NCI-H146 treated with DMSO at 0.1 percent for 48 hours (cell line): Measurements from ENCODE around the gene RAVER2.

ENCODE experiments used
- DNase-seq: peaks from one replicate; lab custom pipeline; 2025; ENCODE audit not compliant: unreplicated experiment; lab: John Stamatoyannopoulos, UW

Gene RAVER2

DNA sequence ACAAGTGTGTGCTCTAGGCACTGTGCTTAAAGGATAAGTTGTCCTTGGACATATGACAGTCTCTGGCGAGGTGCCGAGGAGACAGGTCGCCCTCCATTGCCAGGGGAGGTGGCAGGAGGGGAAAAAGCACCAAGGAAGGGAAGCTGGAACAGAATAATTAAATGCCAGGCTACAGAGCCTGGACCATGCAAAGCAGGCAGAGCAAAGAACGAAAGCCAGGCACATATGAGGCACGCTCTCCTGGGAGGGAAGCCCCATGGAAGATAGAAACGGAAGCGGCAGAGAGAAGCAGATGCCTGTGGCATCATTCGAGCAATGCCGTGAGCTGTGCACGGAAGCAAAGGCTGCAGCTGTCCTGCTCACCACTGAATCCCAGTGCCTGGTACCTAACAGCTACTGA, 130.2 kb downstream of the RAVER2 start:
- no peak for DNase-seq

DNA sequence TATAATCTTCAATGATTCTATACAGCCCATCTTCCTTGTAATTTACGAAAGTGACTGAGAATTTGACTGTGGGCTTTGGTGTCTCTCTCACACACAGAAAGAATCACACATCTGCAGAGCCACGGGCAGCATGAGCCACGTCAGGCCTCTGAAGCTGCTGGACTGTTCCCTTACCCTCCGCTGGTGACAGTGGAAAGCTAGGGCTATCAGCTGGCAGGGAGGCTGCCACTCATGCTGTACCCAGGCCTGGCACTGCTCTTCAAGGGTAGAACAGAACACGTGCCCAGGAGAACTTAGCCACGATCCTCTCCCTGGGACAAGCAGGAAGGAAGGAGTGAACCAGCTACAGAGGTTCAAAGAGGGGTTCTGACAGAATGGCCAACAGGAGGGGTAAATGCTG, 130.7 kb downstream of the RAVER2 start:
- no peak for DNase-seq

DNA sequence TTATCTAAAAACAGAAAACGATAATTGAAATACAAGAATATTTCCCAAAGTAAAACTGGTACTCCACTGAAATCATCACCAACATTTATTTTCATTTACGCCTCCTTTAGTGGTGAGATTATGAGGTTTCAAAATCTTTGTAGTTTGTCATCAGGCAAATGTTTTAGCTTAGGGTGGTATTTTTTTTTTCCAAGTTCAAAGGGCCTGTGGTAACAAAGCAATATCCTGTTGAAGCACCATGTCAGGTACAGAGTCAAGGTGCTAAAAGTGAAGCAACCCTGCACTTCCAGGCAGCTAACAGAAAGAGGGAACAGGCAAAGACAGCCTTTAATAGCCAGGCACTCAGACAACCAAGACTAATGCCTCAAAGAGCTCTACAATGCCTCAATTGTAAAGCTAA, 132.3 kb downstream of the RAVER2 start:
- no peak for DNase-seq

DNA sequence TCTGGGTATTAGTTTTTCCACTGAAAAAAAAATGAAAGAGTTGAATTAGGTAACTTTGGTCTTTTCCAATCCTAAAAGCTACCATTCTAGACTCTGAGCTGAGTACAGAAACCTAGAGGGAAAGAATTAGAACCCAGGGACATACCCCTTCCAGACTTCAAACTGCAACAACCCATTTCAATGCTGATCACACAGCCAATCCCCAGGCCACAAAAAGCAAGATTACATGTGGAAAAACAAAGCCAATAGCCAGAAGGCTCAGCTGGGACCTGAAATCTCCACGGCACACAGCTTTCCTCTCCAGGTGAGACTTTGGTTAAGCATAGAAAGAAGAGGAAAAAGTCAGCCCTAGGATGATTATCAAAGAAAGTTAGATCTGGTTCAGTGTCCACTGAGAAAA, 132.7 kb downstream of the RAVER2 start:
- DNase-seq: no peak

DNA sequence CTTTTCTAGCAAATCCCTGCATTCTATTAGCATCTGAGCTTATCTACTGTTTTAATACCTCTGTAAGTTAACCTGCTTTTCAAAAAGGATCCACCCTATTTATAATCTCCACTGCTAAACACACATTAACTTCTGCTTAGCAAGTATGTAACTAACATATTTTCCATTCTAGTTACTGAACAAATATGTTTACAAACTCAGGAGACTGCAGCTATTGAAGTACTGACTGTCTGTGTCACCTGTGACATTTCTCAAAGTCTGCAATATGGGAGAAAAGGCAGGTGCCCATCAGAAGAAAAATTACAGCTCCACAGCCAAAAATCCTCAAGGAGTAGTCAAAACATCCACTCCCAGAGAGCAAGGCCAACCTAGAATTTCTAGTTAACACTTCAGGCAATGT, 133.2 kb downstream of the RAVER2 start:
- DNase-seq: no peak

DNA sequence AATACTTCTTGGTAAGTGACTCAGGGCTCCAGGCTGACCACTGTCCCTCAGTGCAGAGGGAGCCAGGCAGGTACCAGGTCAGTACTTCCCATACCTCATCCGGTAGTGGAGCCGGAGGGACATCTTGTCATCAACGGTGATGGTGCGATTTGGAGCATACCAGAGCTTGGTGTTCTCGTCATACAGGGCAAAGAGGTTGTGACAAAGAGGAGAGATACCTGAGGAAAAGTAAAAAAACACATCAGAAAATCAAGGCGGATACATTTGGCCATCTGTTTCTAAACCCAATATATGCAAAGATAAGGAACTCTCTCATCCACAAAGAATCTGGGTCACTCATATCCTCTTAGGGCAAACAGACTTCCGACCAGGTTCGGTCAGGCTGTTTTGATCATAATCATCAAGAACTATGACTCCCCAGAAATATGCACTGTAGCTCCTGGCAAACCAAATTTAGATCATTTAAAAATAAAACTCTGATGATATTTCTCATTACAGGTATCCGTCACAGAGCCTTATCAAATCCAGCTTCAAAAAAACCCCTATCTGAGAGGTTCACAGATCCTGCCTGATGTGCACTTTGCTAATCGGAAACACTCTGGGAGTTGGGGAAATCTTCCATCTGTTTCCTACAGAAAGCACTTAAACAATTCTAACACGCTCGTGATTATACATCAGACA, 134.2 kb downstream of the RAVER2 start:
- no peak for DNase-seq

DNA sequence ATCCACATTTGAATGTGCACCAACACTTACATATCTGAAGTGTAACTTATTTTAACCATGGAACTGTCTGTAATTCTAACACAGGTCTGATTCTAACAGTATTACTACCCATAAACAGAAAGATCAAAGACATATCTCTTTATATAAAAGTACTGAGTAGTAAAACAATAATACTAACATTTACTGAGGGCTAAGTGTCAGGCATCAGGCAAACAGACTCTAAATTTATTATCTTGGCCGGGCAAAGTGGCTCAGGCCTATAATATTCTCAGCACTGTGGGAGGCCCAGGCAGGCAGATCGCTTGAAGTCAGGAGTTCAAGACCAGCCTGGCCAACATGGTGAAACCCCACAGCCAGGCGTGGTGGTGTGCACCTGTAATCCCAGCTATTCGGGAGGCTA, 135.6 kb downstream of the RAVER2 start:
- DNase-seq: no peak

DNA sequence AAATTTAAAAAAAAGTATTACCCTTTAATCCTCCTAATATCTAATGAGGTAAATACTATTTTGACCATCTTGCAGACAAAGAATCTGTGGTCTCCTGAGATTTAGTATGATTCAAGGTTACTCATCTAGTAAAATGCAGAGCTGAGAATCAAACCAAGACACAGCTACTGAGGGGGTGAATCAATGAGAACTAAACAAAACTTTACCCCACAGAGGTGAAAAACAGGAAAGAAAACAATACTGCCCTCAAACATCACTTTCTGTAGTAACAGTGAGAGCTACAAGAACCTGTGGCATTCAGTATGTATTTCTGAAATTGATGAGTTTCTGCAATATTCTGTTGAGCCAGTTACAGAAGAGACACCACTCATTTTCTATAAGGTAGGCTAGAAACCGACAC, 136.4 kb downstream of the RAVER2 start:
- no peak for DNase-seq
